Mesangial cell (primary cell): Measurements from ENCODE around the gene PCLAF. TPM values are rescaled to one million over a fixed set of nuclear protein-coding genes. Genes with fewer than 3 reads are reported as not detected.

Experiments used
- total RNA-seq: library from RNA; depleted of rRNA; stranded (reverse); fragments of >200 nt; gene quantifications from 2 replicates; pipeline ENCODE4 v1.2.3, GENCODE V29; 2015

The PCLAF gene, protein sequence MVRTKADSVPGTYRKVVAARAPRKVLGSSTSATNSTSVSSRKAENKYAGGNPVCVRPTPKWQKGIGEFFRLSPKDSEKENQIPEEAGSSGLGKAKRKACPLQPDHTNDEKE
- 5.3 and 23.5 TPM in 2 replicates for total RNA-seq

DNA sequence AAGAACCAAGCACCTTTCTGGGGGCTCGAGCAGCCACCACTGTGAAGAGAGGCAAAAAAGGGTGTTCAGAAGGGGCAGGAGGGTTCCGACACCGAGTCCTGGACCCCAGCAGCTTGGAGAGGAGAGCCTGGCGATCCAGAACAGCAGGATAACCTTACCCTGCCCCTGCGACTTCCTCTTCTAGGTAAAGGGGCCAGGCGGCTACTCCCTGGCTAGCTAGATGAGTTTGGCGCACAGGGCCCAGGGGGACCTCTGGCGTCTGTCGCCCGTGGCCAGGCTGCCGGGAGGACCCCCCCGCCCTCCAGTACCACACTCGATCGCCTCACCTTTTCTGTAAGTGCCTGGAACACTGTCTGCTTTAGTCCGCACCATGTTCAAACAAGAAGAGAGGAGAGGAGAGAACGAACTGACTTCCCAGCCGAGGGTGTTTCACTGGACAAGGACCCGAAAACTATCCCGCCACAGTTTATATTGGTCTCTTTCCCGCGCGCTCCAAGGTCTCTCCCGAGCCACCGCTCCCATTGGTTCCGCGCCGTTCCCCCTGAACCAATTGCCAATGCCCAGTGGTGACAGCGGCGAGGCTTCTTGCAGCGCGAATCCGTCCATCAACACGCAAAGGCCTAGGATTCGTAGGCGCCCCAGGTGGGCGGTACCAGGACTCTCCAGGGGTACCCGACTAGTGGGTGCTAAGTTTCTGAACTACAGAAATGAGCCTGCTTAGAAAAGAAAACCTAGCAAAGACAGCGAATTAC is at the start of gene PCLAF:
TSS of gene PCLAF (minus strand) at position 442 of the 752 bp plus-strand sequence. CDS start at position 372, 70 bp downstream.

DNA sequence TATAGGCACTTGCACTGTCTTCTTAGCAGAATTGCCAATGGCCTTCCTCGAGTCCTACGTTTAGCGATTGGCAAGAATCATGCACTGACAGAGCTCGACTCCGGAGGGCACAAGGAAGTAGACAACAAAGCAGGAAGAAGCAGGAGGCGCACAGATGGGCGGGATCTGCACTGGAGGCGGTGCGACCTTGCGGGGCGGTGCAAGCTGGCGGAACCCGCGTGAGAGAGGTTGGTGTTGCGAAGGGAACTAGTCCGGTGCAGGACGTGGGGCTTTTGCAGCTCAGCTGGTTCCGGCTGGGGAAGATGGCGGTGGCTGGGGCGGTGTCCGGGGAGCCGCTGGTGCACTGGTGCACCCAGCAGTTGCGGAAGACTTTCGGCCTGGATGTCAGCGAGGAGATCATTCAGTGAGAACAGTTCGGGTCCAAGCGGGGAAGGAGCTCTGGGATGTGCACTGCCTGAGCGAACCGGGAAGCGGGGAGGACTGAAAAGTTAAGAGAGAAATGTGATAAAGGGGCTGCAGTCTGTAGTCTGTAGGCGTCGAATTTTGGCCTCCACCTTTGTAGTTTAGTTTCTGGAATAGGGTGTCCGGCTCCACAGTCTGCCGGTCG is 6.4 kb upstream of the PCLAF start, which contains the start of gene TRIP4:
TSS of gene TRIP4 (plus strand) at position 275 of the 607 bp plus-strand sequence. CDS start at position 303, 28 bp downstream.

DNA sequence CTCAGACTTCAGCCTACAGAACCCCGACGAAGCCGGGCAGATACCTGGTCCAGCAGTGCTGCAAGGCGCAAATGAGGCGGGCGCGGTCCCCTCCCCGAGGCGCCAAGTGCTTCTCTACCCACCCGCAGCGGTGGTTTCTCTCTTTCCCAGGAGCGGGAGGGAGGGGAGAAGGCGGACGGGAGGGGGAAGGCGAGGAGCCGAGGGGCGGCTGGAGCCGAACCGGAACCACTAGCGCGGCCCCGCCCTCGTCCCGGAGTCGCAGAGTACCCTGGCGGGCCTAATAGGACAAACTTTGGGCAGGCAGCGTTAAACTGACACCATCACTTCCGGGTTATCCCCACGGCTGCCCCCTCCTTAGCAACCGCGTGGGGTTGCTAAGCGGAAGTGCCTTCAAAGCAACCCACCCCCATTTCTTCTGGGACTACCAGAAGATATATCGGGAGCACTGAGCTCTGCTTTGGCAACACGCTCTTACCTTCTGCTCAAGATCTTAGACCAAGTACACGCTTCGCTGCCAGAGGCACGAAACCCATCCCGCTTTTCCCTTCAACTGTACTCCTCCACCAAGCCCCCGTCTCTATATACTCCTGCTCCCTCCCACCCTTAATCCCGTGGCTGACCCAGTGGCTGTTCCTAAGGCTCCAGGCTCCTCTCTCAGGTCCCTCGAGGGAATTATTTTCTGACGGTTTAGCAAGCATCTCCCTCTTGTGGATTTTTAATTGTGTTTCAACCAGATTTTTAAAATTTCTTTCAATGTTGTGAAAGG is 25.1 kb downstream of the PCLAF start, which contains the start of gene CSNK1G1:
TSS of gene CSNK1G1 (minus strand) at position 230 of the 766 bp plus-strand sequence. CDS start 55,674 bp downstream, outside the sequence.

Other genes starting within 250 kb of the PCLAF start
- gene SNX22, start 229.7 kb downstream of the PCLAF start, total RNA-seq = under 0.01 and 0.25 TPM in 2 replicates
- gene PPIB, start 218.4 kb downstream of the PCLAF start, total RNA-seq = 474 and 732 TPM in 2 replicates
- 9.9 and 15.2 TPM in 2 replicates for gene CSNK1G1, start 25.3 kb downstream of the PCLAF start, total RNA-seq
- 6.7 and 10.0 TPM in 2 replicates for gene TRIP4, start 6.4 kb upstream of the PCLAF start, total RNA-seq
- 13.5 and 14.7 TPM in 2 replicates for gene ZNF609, start 79.1 kb upstream of the PCLAF start, total RNA-seq